RWPE2 (cell line): ENCODE measurements around the gene AK8.

Experiments used
- ATAC-seq: fragments of 200-7000 bp; cut with Tn5 transposase; 3 replicates; pipeline ENCODE4 v1.9.1; 2021; ENCODE audit warnings: low read depth
- DNase-seq: peaks from one replicate; pipeline ENCODE4 v3.0.0-alpha.2; 2020; ENCODE audit warnings: low spot score
- H3K27ac ChIP-seq: fragments of 450-650 bp; 2 replicates; pipeline ENCODE4 v1.5.1; 2017; ENCODE audit warnings: mild to moderate bottlenecking; ENCODE audit not compliant: poor library complexity, severe bottlenecking
- H3K27me3 ChIP-seq: fragments of 250-450 bp; sonication (Bioruptor Pico); 2 replicates; pipeline ENCODE4 v1.5.1; 2021; ENCODE audit warnings: mild to moderate bottlenecking, moderate library complexity; ENCODE audit not compliant: insufficient read depth, poor library complexity, severe bottlenecking
- H3K36me3 ChIP-seq: fragments of 250-450 bp; sonication (Bioruptor Pico); 2 replicates; pipeline ENCODE4 v1.5.1; 2020; ENCODE audit warnings: low read depth, mild to moderate bottlenecking, moderate library complexity
- H3K4me1 ChIP-seq: fragments of 250-450 bp; sonication (Bioruptor Pico); 2 replicates; pipeline ENCODE4 v1.5.1; 2021; ENCODE audit warnings: mild to moderate bottlenecking, moderate library complexity; ENCODE audit not compliant: insufficient read depth, poor library complexity, severe bottlenecking
- H3K4me3 ChIP-seq: fragments of 250-450 bp; sonication (Bioruptor Pico); 2 replicates; pipeline ENCODE4 v1.5.1; 2021; ENCODE audit warnings: mild to moderate bottlenecking, moderate library complexity; ENCODE audit not compliant: severe bottlenecking
- H3K9me3 ChIP-seq: fragments of 250-450 bp; sonication (Bioruptor Pico); 2 replicates; pipeline ENCODE4 v1.5.1; 2021; ENCODE audit warnings: mild to moderate bottlenecking, moderate library complexity; ENCODE audit not compliant: severe bottlenecking
- TF ChIP-seq, protein P1 (sequence below): fragments of 450-650 bp; IDR thresholded peaks from one replicate; pipeline ENCODE4 v1.5.1; 2017; ENCODE audit warnings: mild to moderate bottlenecking, moderate library complexity; ENCODE audit not compliant: poor library complexity, severe bottlenecking

AK8 gene

DNA sequence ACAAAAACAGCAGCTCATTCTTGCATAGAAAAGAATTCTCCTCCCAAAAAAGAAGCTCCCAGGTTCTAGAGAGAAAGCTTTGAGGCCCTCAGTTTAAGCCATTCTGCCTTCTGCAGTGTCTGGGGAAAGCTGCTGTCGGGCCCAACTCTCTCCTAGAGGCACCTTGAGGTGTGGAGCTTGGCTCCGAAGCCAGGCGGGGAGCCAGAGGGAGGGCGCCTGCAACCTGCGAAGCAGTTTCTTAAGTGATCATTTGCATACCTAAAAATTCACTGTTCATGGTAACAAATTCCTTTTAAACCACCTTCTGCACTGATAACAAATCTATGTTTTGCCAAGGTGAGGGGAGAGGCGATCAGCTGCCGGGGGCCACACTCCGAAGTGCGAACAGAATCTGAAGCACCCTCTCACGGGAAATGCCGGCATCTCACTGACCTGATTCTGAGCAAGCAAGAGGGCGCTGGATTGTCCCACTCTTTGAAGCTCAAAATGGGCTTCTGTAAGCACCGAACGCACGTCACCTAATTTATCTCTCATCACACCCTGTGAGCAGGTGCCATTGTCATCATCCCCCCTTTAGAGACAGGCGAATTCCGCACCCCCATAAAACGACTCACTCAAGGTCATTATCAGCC is 121.8 kb downstream of the AK8 start:
- no peak overlapping the region for H3K27ac ChIP-seq
- H3K27me3 ChIP-seq: no peaks in the 10 kb centered on the region
- H3K9me3 ChIP-seq: no peaks in the 10 kb centered on the region
- ATAC-seq (no peak), DNase-seq (no peak)
- H3K4me1 ChIP-seq: no peaks in the 10 kb centered on the region
- no peak overlapping the region for H3K4me3 ChIP-seq
- TF ChIP-seq, protein P1, sequence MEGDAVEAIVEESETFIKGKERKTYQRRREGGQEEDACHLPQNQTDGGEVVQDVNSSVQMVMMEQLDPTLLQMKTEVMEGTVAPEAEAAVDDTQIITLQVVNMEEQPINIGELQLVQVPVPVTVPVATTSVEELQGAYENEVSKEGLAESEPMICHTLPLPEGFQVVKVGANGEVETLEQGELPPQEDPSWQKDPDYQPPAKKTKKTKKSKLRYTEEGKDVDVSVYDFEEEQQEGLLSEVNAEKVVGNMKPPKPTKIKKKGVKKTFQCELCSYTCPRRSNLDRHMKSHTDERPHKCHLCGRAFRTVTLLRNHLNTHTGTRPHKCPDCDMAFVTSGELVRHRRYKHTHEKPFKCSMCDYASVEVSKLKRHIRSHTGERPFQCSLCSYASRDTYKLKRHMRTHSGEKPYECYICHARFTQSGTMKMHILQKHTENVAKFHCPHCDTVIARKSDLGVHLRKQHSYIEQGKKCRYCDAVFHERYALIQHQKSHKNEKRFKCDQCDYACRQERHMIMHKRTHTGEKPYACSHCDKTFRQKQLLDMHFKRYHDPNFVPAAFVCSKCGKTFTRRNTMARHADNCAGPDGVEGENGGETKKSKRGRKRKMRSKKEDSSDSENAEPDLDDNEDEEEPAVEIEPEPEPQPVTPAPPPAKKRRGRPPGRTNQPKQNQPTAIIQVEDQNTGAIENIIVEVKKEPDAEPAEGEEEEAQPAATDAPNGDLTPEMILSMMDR: no peak
- no peaks in the 10 kb centered on the region for H3K36me3 ChIP-seq

DNA sequence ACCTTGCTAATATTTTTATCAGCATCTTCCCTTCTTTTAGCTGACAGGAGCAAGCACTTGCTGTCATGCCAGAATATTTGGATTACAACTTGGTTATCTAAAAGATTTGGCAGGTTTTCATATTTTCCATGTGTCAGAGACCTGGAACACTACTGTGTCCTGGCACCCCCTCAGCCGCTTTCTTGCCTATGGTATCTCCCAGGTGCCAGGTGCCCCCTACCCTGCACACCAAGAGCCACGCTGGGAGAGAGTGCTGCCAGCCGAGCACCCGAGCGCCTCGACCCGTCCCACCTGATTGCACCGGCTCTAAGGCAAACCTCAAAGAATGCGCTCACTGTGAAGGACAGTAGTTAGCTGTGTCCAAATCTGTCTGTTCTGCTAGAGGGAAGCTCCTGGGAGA is 123.0 kb downstream of the AK8 start:
- H3K4me3 ChIP-seq: no peak overlapping the region
- DNase-seq (no peak), ATAC-seq (no peak)
- no peak overlapping the region for H3K27ac ChIP-seq
- no peaks in the 10 kb centered on the region for H3K27me3 ChIP-seq
- TF ChIP-seq, protein P1: no peak
- H3K9me3 ChIP-seq: no peaks in the 10 kb centered on the region
- no peaks in the 10 kb centered on the region for H3K36me3 ChIP-seq
- H3K4me1 ChIP-seq: no peaks in the 10 kb centered on the region

DNA sequence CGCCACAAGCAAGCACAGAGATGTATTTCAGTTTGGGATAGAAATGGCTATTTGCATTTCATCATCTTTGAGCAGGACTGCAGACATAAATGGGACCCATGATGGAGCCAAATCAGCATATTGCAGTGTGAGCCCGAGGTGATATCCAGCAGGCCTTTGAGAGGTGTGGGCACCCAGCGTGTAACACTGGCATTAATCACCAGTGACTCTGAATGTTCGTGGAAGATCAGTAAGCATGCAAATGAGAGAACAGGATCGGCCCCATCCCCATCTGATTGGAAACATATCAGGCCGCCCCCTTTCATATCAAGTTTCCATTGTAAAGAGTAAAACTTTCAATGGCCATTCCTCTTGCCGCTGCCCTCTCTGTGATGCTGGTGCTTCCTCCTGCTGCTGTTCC is 123.8 kb downstream of the AK8 start:
- no peaks in the 10 kb centered on the region for H3K9me3 ChIP-seq
- H3K4me1 ChIP-seq: no peaks in the 10 kb centered on the region
- H3K36me3 ChIP-seq: no peaks in the 10 kb centered on the region
- no peak overlapping the region for H3K4me3 ChIP-seq
- ATAC-seq (no peak), DNase-seq (no peak)
- H3K27me3 ChIP-seq: no peaks in the 10 kb centered on the region
- TF ChIP-seq, protein P1: no peak
- no peak overlapping the region for H3K27ac ChIP-seq

DNA sequence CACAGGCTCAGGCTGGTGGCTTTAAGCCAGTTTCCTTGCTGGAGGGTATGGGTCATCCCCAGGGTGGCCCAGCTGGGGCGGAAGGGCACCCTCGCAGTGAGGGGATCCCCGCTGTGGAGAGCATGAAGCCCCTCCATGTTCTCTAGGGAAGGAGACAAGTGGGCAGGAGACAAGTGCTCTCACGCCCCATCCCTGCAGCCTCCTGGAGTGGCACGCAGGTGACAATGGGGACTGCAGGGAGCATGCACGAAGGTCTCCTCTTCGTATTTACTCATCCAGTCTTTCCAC is 124.5 kb downstream of the AK8 start:
- H3K4me3 ChIP-seq: no peak overlapping the region
- ATAC-seq: no peak

More for the DNA sequence above, 124.5 kb downstream of the AK8 start:
- no peaks in the 10 kb centered on the region for H3K36me3 ChIP-seq
- H3K27ac ChIP-seq: no peak overlapping the region
- no peak for DNase-seq
- H3K9me3 ChIP-seq: no peaks in the 10 kb centered on the region
- no peaks in the 10 kb centered on the region for H3K4me1 ChIP-seq
- TF ChIP-seq, protein P1: no peak
- H3K27me3 ChIP-seq: no peaks in the 10 kb centered on the region
